HG03135 (cell line): ENCODE results near the gene SEMA3C.
"Not testable (repeated sequence)": the region's sequence is repeated elsewhere in the genome, so short reads cannot be mapped to it uniquely, and the experiment has no call there.

Experiments used
- ATAC-seq: cut with Tn5 transposase; IDR thresholded peaks from one replicate; pipeline ENCODE4 v1.9.1; 2021; ENCODE audit warnings: mild to moderate bottlenecking, moderate library complexity; ENCODE audit not compliant: unreplicated experiment

The SEMA3C gene

GRCh38 chr7:80929619-80930018, 10.8 kb upstream of the SEMA3C start:
- ATAC-seq: no peak

- ATAC-seq: not testable (repeated sequence)
Measured at GRCh38 chr7:80926955-80927354, 8.1 kb upstream of the SEMA3C start.

- ATAC-seq: no peak
Measured at GRCh38 chr7:80924090-80924489, 5.2 kb upstream of the SEMA3C start.

- no peak for ATAC-seq
Measured at GRCh38 chr7:80923211-80923612, 4.4 kb upstream of the SEMA3C start.

GRCh38 chr7:80922253-80923049, 3.6 kb upstream of the SEMA3C start:
- ATAC-seq: no peak

- ATAC-seq: no peak
Measured at GRCh38 chr7:80921130-80921529, 2.3 kb upstream of the SEMA3C start.

- peak; percentile 39 for ATAC-seq
Measured at GRCh38 chr7:80918399-80918798, 452 bp downstream of the SEMA3C start.

- ATAC-seq: no peak
Measured at GRCh38 chr7:80916770-80917741, 1.8 kb downstream of the SEMA3C start.

GRCh38 chr7:80910228-80910627, 8.6 kb downstream of the SEMA3C start:
- ATAC-seq: no peak

- ATAC-seq: no peak
Measured at GRCh38 chr7:80908360-80908797, 10.5 kb downstream of the SEMA3C start.

- no peak for ATAC-seq
Measured at GRCh38 chr7:80907612-80908011, 11.2 kb downstream of the SEMA3C start.

GRCh38 chr7:80907141-80907601, 11.7 kb downstream of the SEMA3C start:
- no peak for ATAC-seq

GRCh38 chr7:80905334-80905733, 13.5 kb downstream of the SEMA3C start:
- no peak for ATAC-seq

GRCh38 chr7:80902716-80903308, 16.0 kb downstream of the SEMA3C start:
- no peak for ATAC-seq

- no peak for ATAC-seq
Measured at GRCh38 chr7:80902019-80902418, 16.8 kb downstream of the SEMA3C start.

- ATAC-seq: no peak
Measured at GRCh38 chr7:80900583-80901576, 18.0 kb downstream of the SEMA3C start.

- ATAC-seq: no peak
Measured at GRCh38 chr7:80896906-80897598, 21.8 kb downstream of the SEMA3C start.

- no peak for ATAC-seq
Measured at GRCh38 chr7:80895056-80895455, 23.8 kb downstream of the SEMA3C start.

GRCh38 chr7:80891259-80891544, 27.6 kb downstream of the SEMA3C start:
- ATAC-seq: no peak
